ENCODE results near the gene GNGT2. TPM values are rescaled to one million over a fixed set of nuclear protein-coding genes. Genes with fewer than 3 reads are reported as not detected.
A peak's percentile ranks its signal among the peaks of the same experiment; 100 is the strongest.

The GNGT2 gene
- total and polyA plus RNA-seq, 2 of the 4 experiments (the other 2 are of a cell fraction) = 0.18 to 0.79 TPM

DNA sequence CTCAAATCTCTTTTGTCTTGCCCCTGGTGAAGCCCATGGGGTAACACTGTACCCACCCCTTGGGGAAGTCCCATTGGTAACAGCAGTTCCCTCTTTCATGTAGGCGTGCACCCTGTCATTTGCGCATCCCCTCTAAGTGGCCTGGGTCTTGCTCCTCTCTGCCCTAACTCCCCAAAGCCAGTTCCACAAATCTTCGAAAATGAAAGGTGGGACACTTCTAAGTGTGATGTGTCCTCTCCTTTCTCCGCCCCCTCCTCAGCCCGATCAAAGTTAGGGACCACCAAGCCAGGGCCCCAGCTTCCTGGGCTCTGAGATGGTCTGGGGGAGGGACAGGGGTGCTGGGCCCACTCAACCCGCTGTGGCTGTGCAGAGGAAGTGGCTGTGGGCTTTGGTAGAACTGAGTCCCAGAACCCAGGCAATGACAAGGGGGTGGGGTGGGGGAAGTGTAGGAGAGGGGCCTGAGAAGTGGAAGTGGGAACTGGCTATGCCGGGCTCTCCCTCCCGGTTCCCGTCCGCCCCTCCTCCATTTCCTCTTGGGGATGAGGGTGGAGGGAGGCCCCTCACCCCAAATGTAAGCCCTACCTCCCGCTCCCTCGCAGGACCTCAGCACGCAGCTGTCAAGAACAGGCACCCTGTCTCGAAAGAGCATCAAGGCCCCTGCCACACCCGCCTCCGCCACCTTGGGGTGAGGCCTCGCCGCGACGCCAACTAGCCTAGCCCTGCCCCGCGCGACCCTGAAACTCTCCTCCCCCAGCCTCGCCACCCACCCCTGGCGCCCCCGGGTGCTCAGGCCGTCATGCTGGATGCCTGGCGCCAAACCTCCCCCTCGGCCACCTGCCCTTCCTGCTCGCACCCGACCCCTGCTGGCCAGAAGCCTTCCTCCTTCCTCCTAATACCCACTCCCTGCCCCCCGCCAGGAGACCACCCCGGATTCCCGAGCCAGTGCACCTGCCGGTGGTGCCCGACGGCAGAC is 8.9 kb upstream of the GNGT2 start (continued):
- no peak for TF ChIP-seq MAZ (IDR thresholded peaks at IDR 0.05; ENCODE audit: borderline replicate concordance, low read depth, low read length)

DNA sequence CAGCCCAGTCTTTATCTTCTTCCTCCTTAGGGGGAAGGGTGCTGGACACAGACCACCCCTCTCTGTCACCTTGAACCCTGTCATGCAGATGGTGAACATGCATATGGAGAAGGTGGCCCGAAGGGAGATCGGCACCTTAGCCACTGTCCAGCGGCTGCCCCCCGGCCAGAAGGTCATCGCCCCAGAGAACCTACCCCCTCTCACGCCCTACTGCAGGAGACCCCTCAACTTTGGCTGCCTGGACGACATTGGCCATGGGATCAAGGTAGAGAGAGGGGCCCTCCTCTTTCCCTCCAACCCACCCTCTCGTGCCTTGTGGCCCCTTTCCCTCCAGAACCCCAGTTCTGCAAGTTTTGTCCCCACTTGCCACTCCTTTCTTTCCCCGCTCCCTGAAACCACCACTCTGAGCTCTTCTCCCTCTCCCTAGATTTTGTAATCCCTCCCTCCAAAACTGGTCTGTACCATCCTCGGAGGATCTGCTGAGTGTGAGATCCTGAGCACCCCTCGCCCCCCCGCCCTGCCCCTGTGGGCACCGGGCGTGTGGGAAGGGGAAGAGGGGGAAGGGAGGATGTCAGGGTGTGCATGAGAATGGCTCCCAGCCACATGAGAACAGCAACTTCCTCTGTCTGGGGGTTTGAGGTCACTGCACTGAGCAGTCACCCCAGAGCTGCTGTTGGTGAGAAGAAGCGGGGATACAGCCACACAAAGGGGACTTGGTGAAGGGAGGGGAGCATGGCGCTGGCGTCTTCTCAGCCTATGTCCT is 7.5 kb upstream of the GNGT2 start:
- no TSS peak for BruUV-seq (replicated peaks)
- H3K36me3 ChIP-seq (ENCODE audit: control insufficient read depth, insufficient read depth, low read length) = no peaks in the 10 kb centered on the region
- no peak overlapping the region for H2BK20ac ChIP-seq (ENCODE audit: low read depth, low read length)
- ATAC-seq (ENCODE audit: low read depth) (no peak), DNase-seq (no peak)
- H3K27me3 ChIP-seq (ENCODE audit: control insufficient read depth, insufficient read depth, low read length) = peaks cover 9% of the 10 kb centered on the region
- ChIA-PET POLR2A (ENCODE audit: unreplicated experiment) (no interaction called here), CTCF (interaction anchor here (0.7 kb wide), 1 partner anchor 148 kb away, joined by 5 read pairs; no protein-coding TSS in a partner anchor)
- intact Hi-C loops (cut with micrococcal nuclease) = no loop called here
- no peak overlapping the region for H3K27ac ChIP-seq (ENCODE audit: insufficient read depth, low read length)
- no peak overlapping the region for H2BK120ac ChIP-seq (ENCODE audit: low read depth, low read length)
- dilution Hi-C loops (cut with HindIII; ENCODE audit: low sequenced_read_pairs, unreplicated experiment) = no loop called here
- no peak overlapping the region for H2AK9ac ChIP-seq (replicated peaks; ENCODE audit: low read depth, low read length, poor library complexity)
- no peaks in the 10 kb centered on the region for H3K9me1 ChIP-seq (ENCODE audit: insufficient read depth, low read length)
- no peak overlapping the region for H4K8ac ChIP-seq (ENCODE audit: low read depth in 2 of 2, low read length in 2 of 2)
- no peak overlapping the region for H3K14ac ChIP-seq (replicated peaks; ENCODE audit: low read depth, low read length)
- no peak overlapping the region for H3K56ac ChIP-seq (ENCODE audit: extremely low read depth, insufficient read depth, low read length)
- H4K91ac ChIP-seq (ENCODE audit: insufficient read depth, low read depth, low read length) = no peak overlapping the region
- WGBS, 2 experiments (ENCODE audit: extremely low coverage in 2 of 2, insufficient read length in 1 of 2) = 70% methylated on average over 2 of the region's 17 CpGs; no CpG with 5 or more reads in 1 of the 2 experiments
- H3K9me3 ChIP-seq (ENCODE audit: control insufficient read depth, insufficient read depth, low read length) = no peaks in the 10 kb centered on the region
- no peak overlapping the region for H2BK5ac ChIP-seq (ENCODE audit: low read depth, low read length, poor library complexity, severe bottlenecking)
- no peak overlapping the region for H2BK15ac ChIP-seq (ENCODE audit: low read depth, low read length)
- H3K23ac ChIP-seq (ENCODE audit: low read depth, low read length) = no peak overlapping the region
- in situ Hi-C loops (cut with MboI; ENCODE audit: low sequenced_read_pairs) = no loop called here
- H3K4me3 ChIP-seq (ENCODE audit: insufficient read depth, low read depth, low read length) = no peak overlapping the region
- H4K5ac ChIP-seq (ENCODE audit: low read depth, low read length) = no peak overlapping the region
- H3K4ac ChIP-seq (ENCODE audit: low read depth, low read length) = no peak overlapping the region
- no peaks in the 10 kb centered on the region for H4K20me1 ChIP-seq (ENCODE audit: insufficient read depth, low read length)
- no peaks in the 10 kb centered on the region for H3K79me1 ChIP-seq (ENCODE audit: low read depth in 1 of 2, low read length in 2 of 2)
- H2AFZ ChIP-seq (replicated peaks; ENCODE audit: low read length, poor library complexity) = peak overlapping the region; percentile 48
- no peak overlapping the region for H3K4me2 ChIP-seq (ENCODE audit: low read depth, low read length)
- no peak overlapping the region for H3K9ac ChIP-seq (ENCODE audit: low read depth, low read length)
- H3K4me1 ChIP-seq (ENCODE audit: control insufficient read depth, insufficient read depth, low read length) = no peaks in the 10 kb centered on the region
- no peak overlapping the region for H3K18ac ChIP-seq (ENCODE audit: low read depth, low read length)
- no peak overlapping the region for H2AK5ac ChIP-seq (ENCODE audit: low read depth, low read length)
- TF ChIP-seq RCOR1 (IDR thresholded peaks at IDR 0.05; ENCODE audit: insufficient replicate concordance, low read length) (no peak), POLR2A (IDR thresholded peaks at IDR 0.05; ENCODE audit: low read depth, low read length) (no peak), RAD21 (IDR thresholded peaks at IDR 0.05; ENCODE audit: low read length) (no peak), NFE2L2 (IDR thresholded peaks at IDR 0.05; ENCODE audit: low read depth, low read length) (no peak), SMC3 (IDR thresholded peaks at IDR 0.05; ENCODE audit: low read depth, low read length) (no peak), CEBPB (IDR thresholded peaks at IDR 0.05; ENCODE audit: low read depth, low read length) (no peak), CHD1 (IDR thresholded peaks at IDR 0.05; ENCODE audit: low read depth, low read length) (no peak), MAFK (IDR thresholded peaks at IDR 0.05; ENCODE audit: low read depth, low read length) (no peak), MAZ (IDR thresholded peaks at IDR 0.05; ENCODE audit: borderline replicate concordance, low read depth, low read length) (no peak), RFX5 (IDR thresholded peaks at IDR 0.05; ENCODE audit: low read depth, low read length) (no peak), BHLHE40 (IDR thresholded peaks at IDR 0.05; ENCODE audit: low read depth, low read length) (no peak)
- TF ChIP-seq, protein P1, sequence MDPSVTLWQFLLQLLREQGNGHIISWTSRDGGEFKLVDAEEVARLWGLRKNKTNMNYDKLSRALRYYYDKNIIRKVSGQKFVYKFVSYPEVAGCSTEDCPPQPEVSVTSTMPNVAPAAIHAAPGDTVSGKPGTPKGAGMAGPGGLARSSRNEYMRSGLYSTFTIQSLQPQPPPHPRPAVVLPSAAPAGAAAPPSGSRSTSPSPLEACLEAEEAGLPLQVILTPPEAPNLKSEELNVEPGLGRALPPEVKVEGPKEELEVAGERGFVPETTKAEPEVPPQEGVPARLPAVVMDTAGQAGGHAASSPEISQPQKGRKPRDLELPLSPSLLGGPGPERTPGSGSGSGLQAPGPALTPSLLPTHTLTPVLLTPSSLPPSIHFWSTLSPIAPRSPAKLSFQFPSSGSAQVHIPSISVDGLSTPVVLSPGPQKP (IDR thresholded peaks at IDR 0.05; ENCODE audit: borderline replicate concordance, low read depth, low read length) = no peak
- TF ChIP-seq, protein P2, sequence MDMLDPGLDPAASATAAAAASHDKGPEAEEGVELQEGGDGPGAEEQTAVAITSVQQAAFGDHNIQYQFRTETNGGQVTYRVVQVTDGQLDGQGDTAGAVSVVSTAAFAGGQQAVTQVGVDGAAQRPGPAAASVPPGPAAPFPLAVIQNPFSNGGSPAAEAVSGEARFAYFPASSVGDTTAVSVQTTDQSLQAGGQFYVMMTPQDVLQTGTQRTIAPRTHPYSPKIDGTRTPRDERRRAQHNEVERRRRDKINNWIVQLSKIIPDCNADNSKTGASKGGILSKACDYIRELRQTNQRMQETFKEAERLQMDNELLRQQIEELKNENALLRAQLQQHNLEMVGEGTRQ (IDR thresholded peaks at IDR 0.05; ENCODE audit: low read depth, low read length) = no peak

Measured in IMR-90 (cell line).